GM18508 (cell line): ENCODE data around the gene GLS.

Experiments
- ATAC-seq: cut with Tn5 transposase; IDR thresholded peaks from one replicate; pipeline ENCODE4 v1.9.1; 2021; ENCODE audit warnings: moderate number of reproducible peaks; ENCODE audit not compliant: insufficient read depth, unreplicated experiment

GLS gene

GRCh38 chr2:190964170-190964795, 83.7 kb downstream of the GLS start:
- no peak for ATAC-seq

DNA sequence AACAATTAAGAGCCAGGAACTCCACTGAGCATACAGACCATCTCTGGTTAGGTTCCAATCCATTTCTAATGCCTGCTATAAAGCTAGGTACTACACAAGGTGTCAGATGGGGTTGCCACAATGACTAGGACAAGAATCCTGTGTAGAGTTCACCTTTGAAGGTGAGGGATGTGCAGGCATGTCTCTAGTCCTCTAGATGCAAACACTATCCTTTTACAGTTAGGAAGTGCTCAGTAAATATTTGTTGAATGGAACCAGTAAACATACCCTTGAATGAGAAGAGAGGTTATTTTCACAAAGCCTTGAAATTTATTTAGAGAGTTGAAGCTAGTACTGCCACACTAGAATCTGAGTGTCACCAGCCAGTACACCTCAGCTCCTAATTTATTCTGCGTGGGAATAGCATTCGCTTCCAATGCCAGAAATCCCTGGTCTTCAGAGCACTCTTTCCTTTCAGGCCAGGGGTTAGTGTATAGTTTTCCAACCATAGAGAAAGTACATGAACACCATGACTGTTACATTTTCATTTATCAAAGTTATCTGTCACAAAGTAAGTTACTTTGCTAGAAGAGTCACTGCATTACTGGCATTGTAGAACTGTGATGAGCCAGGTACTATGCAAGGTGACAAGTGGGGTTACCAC, 85.1 kb downstream of the GLS start:
- no peak for ATAC-seq

- ATAC-seq = no peak
Measured at GRCh38 chr2:190968522-190968921, 87.9 kb downstream of the GLS start.

- no peak for ATAC-seq
Measured at GRCh38 chr2:190970160-190970559, 89.5 kb downstream of the GLS start.

GRCh38 chr2:190970873-190971506, 90.4 kb downstream of the GLS start:
- ATAC-seq = no peak

GRCh38 chr2:190972213-190972612, 91.6 kb downstream of the GLS start:
- ATAC-seq = no peak

GRCh38 chr2:190972846-190973245, 92.2 kb downstream of the GLS start:
- ATAC-seq = no peak

DNA sequence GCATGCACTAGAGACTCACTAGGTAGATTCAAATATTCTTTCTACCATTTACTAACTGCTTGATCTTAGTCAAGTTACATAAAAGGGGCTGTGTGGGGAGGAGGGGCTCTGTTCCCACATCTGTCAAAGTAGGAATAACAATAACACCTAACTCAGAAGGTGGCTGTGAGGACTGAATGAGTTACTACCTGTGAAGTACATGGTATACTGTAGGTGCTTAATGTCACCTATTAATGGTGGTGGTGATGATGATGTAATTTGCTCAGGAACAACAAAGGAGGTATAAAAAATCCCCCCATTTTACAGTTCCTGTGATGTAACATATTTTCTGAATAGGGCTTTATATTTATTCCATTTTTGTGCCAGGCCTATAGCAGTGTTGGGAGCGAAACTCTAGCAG, 92.6 kb downstream of the GLS start:
- no peak for ATAC-seq

DNA sequence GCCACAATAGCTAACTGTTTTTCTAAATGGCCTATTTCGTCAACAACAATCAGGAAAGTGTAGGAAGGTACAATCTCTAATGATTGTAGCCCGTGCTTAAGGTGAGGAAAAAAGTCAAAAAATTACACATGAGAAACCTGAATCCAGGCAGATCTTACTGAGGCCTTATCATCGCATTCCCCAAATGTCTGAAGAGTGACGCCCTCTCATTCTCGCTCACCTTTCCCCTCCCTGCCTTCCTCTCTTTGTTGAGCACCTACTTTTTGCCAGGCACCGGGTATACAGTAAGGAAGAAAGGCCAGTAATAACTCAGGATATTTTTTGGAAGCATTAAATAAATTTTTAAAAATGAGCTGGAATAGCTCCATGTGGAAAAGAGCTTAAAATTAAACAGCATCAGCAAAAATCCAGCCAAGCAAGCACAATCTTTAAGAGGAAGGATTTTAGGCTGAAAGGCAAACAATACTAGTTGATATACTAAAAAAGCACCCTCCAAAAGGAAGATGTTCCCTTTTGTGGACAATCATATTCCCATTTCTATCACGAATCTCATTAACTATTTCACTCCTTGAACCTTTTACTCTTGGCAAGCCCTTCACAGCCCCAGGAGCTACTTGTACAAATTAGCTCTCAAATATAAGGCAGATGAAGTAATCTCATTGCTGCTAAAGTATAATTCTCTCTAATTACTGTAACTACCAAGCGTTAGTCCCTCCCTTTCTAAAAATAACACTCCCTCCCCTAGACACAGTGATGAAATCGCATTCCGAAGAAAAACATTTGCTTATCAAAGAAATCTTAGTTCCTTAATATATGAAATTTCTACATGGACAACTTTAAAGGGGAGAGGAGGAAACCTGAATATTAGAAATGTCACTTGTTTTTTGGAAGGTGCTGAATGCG, 93.4 kb downstream of the GLS start:
- ATAC-seq = no peak

DNA sequence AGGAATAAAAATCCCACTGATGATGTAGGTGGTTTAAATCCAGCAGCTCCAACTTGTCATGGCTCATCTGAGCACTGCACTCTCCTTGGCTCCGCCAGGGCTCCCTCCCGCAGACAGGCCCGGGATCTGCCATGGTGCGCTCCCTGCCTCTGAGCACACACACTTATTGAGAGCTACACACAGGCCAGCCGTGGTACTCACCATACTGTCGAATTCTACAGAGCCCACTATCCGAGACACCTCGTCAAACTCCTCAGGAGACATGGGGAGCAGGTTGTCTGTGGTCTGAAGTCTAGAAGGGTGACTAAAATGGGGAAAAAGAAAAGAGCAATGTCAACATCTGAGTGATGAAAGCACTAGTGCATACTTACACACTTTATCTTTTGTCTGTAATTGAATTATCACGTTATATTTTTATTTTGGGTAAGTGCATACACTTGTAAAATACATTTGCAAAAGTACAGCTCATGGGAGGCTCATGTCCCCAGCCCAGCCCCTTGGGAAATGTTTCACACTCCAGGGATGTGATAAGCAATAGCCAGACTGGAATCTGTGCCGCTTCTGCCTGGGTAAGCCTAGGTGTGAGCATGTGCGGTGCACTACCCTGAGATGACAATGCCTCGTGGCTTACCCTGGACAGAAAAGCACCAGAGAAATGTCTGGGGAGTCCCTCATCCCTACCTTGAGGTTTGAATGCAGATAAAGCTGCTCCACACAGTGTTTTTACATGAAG, 94.2 kb downstream of the GLS start:
- ATAC-seq = no peak

- no peak for ATAC-seq
Measured at GRCh38 chr2:190976521-190976920, 95.9 kb downstream of the GLS start.

DNA sequence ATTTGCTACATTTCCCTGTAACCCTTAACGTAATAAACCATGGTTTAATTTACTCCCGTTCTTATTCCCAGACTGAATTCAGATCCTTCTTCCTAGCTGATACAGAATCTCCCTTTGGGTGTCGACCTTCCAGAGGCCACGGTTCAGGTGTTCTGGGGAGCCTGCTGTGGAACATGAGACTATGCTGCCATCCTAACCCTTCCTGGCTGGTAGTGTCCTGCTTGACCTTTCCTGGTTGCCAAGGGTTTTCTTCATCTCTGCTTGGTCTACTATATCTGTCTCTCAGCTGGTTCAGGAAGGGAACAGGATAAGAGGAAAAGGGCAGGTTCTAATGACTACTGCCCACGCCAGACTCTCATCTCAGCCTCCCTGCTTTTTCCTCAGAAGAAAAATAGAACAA, 96.9 kb downstream of the GLS start:
- ATAC-seq = no peak

GRCh38 chr2:190978389-190979053, 97.9 kb downstream of the GLS start:
- ATAC-seq = no peak

DNA sequence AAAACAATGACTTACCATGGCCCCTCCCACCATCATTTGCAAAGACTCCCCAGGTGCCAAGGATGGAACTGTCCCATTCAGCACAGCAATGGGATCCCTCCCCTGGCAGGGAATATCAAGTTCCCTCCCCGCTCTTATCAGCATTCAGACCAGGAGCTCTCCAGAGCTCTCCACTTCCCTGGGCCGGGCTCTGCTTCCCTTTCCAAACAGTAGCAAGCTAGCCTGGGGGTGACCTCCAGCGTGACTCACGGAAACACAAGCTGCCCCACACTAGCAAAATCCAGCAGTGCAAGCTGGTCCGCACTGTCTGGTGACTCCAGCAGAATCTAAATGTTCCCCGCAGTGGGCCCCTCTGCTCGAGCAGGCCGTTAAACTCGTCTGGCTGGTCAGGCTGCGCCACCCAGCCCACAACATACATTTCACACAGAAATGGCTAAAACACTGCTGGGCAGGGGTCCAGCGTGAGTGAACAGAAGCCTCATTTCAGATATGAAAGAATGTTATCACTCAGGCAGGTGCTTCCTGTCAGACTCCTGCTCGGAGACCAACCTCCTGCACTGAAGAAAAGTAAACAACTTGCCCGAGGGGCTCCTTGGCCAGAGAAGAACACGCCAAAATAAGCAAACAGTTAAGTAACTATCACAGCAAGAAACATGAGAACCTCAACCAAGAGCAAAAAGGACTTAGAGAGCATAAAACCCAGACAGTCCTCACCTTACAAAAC, 99.4 kb downstream of the GLS start:
- no peak for ATAC-seq

GRCh38 chr2:190980630-190981209, 100.1 kb downstream of the GLS start:
- ATAC-seq = no peak

- no peak for ATAC-seq
Measured at GRCh38 chr2:190981333-190981732, 100.7 kb downstream of the GLS start.

DNA sequence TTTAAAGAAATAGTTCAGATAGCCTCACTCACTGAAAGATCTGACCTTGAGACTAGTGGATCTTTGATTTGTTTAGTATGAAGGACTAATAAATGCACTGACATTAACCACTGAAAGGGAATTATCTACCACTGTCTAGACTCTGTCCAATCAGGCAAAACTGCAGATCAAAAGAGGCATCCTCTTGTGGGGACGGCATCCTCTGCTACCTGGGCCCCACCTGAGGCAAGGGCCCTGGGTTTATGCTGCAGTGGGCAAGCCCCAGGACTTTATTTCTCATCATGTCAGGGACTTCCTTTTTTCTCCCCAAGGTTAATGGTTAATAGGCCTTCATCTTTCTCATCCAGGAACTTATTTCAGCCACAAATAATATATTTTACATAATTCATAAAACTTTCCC, 101.1 kb downstream of the GLS start:
- no peak for ATAC-seq

GRCh38 chr2:190982262-190983034, 101.8 kb downstream of the GLS start:
- ATAC-seq = no peak
